ENCODE data around the gene PIGZ.

The PIGZ gene

DNA sequence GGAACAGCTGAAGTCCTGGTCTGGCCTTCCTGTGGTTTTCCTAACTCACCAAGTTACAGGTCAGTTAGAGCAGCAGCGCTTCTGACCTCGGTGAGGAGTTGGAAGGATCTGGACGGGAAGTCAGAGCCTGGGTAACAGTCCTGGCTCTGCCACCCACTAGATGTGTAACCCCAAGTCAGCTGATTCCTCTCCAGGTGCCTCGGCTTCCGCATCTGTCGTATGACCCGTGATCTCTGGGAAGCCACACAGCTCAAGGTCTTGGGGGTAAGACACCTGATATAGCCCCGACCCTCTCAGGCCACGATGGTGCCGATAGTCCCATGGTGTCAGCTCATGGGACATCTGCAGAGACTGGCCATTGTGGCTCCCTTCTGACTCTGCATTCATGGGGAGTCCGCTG is 8.3 kb upstream of the PIGZ start:
- no peak for DNase-seq

- no peak for DNase-seq
Observed at GRCh38 chr3:196975349-196975748, 6.7 kb upstream of the PIGZ start.

GRCh38 chr3:196974661-196975060 is 6.0 kb upstream of the PIGZ start:
- no peak for DNase-seq

- no peak for DNase-seq
Observed at GRCh38 chr3:196971094-196971698, 2.6 kb upstream of the PIGZ start.

GRCh38 chr3:196970547-196971093 is 2.0 kb upstream of the PIGZ start:
- DNase-seq = no peak

- no peak for DNase-seq
Observed at GRCh38 chr3:196969660-196970546, 1.3 kb upstream of the PIGZ start.

DNA sequence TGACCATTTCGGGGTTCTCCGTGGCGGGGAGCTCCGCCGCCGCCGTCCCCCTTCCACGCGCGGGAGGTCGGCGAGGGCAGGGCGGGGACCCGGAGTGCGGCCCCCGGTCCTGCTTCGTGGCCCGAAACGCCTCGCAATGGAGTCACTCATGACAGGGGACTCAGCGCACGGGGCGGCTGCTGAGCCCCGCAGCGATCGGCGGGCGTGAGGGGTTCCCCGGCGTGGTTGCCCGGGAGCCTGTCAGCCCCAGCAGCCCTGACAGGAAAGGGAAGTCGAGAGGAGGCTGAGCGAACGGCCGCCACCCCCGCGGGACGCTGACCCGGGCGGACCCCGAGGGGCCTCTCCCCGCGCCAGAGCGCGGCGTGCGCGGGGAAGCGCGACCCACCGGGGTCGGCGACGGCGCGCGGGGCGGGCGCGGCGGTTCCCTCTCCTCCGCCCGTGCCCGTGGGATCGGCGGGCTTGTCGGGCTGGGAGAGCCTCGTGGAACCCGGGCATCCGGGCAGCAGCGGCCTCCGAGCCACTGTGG is 564 bp upstream of the PIGZ start:
- no peak for DNase-seq

GRCh38 chr3:196967412-196968232 is 1.0 kb downstream of the PIGZ start:
- no peak for DNase-seq

GRCh38 chr3:196966526-196967401 is 1.9 kb downstream of the PIGZ start:
- no peak for DNase-seq

- DNase-seq = no peak
Observed at GRCh38 chr3:196965804-196966173, 2.8 kb downstream of the PIGZ start.

- no peak for DNase-seq
Observed at GRCh38 chr3:196965112-196965803, 3.4 kb downstream of the PIGZ start.

GRCh38 chr3:196963631-196963953 is 5.0 kb downstream of the PIGZ start:
- DNase-seq = no peak

GRCh38 chr3:196962930-196963630 is 5.6 kb downstream of the PIGZ start:
- no peak for DNase-seq

- no peak for DNase-seq
Observed at GRCh38 chr3:196962108-196962929, 6.3 kb downstream of the PIGZ start.

GRCh38 chr3:196954832-196955231 is 13.8 kb downstream of the PIGZ start:
- no peak for DNase-seq

GRCh38 chr3:196951371-196951770 is 17.3 kb downstream of the PIGZ start:
- DNase-seq = no peak

DNA sequence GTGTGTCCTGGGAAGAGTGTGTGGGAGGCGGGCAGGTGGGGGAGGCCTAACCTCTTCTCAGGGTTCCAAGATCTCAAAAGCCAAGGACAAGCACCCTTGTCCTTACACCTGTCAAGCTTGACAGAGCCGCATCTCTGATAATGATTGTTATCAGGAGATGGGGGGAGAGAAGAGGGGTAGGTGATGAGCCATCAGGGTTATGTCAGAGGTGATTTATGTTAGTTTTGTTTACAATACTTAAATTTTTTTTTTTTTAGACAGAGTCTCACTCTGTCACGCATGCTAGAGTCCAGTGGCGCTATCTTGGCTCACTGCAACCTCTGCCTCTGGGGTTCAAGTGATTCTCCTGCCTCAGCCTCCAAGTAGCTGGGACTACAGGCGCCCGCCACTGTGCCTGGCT is 18.9 kb downstream of the PIGZ start:
- no peak for DNase-seq

DNA sequence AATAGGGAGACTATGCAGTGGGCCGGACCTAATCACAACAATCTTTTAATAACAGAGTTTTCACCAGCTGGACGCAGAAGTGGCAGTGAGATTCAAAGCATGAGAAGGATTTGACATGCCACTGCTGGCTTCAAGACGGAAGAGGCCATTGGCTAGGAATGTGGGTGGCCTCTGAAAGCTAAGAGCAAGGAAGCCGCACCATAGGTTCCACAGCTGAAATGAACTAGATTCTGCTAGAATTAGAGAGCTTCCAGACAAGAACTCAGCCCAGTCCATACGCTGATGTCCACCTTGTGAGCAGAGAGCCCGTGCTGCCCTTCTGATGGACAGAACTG is 19.4 kb downstream of the PIGZ start:
- DNase-seq = no peak

GRCh38 chr3:196948442-196949284 is 20.0 kb downstream of the PIGZ start:
- DNase-seq = no peak
